Measurements from ENCODE around the gene STK35.
A peak's percentile ranks its signal among the peaks of the same experiment; 100 is the strongest.
"Not testable (repeated sequence)": the region's sequence is repeated elsewhere in the genome, so short reads cannot be mapped to it uniquely, and the experiment has no call there.

STK35 gene

DNA sequence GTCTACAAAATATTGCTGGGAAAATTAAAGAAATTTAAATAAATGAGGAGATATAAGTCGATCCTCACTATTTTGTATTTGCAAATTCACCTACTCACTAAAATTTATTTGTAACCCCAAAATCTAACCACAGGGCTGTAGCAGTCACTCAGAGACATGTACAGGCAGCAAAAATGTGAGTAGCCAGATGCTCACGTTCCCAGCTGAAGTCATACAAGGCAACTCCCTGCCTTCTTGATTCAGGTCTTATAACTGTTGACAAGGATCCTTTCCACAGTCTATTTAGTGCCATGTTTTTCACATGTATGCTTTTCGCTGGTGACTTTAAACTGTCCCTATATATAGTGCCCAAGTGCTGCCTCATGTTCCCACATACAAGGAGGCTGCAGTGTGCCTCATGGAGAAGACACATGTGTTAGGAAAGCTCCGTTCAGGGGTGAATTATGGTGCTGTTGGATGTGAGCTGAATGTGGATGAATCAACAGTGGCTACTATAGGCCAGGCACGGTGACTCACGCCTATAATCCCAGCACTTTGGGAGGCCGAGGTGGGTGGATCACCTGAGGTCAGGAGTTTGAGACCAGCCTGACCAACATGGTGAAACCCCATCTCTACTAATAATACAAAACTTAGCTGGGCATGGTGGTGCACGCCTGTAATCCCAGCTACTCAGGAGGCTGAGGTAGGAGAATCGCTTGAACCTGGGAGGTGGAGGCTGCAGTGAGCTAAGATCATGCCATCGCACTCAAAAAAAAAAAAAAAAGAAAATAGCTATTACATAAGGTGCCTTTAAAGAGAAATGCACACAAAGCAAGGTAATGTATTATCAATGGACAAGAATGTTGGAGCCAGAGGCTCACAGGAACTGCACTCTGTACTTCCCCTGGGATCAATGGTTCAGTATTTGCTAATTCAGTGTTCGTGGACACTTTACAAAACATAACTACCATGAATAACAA is 55.3 kb downstream of the STK35 start:
- no peak for DNase-seq

DNA sequence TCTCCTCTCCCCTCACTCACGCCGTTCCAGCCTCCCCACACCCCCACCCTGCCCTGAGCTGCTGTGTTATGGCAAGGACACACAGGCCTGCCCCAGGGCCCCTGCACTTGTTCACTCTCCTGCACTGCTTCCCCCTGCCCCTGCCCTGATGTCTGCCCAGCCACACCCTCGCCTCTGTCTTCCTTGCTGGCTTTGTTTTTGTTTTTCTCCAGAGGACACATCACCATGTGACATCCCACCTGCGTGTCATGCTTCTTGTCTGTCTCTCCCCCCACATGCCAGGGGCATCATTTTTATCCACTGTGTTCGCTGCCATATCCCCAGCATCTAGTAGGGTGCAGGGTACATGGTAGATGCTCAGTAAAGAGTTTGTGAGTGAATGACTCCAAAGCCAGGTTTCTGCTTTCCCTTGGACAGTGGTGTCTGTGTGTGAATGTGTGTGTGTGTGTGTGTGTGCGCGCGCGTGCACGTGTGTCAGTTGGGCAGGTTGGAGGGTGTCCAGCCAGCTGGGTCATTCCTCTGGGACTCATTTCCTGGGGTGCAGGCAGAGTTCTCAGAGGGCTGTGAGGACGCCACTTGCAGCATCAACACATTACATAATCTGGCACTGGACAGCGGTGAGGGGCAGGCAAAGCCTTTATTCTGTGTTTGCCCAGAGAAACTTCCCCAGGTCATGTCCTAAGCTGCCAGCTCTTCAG is 60.6 kb downstream of the STK35 start:
- peak in 6 of 51 donors; percentile 14 to 53 (median 29) for DNase-seq

DNA sequence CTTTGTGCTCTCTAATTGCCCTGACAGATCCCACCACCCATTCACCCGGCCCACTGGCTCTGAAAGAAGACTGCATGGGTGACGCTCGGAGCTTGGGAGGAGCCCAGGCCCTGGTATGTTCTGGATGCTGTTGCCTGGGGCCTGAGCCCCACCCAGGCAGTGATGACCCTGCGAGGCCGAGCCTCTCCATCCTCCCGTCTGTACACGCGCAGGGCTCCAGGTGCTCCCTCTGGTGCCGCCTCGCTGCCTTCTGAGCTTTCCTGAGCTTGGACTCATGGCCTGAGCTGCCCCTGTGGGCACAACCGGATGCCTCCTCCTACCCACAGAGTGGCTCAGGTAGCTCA is 61.2 kb downstream of the STK35 start:
- DNase-seq: peak in 2 of 51 donors; percentile 53 to 54

DNA sequence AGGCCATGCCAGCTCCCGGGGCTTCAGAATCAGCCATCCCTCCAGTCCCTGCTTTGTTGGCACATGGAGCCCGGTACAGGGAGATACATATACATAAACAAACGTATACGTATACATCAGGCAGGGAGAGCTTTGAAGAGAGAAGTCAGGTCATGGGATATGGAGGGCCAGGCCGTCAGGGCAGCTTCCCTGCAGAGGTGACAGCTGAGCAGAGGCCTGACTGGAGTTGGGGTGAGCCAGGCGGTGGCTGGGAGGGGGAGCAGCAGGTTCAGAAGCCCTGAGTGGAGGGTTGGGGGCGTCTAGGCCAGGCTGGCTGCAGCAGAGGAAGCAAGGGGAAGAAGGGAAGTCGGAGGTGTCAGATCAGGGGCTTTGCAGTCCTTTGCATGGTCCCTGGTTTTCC is 61.7 kb downstream of the STK35 start:
- no peak for DNase-seq

DNA sequence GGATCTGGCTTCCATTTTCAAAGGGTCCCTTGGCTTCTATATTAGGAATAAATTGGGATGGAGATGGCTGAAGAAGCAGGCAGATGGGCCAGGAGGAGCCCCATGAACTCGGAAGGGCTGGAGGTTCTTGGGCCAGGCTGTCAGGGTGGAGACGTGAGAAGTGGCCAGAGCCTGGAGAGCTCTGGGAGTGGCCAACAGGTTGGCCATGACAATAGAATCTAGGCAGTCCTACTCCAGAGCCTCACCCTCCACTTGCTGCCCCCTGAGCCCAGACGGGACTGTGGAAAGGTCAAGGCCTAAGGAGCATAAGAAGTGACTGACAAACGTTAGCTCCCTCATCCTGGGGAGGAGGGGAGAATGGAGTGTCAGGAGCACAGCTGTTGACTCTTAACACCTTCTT is 62.1 kb downstream of the STK35 start:
- no peak for DNase-seq

DNA sequence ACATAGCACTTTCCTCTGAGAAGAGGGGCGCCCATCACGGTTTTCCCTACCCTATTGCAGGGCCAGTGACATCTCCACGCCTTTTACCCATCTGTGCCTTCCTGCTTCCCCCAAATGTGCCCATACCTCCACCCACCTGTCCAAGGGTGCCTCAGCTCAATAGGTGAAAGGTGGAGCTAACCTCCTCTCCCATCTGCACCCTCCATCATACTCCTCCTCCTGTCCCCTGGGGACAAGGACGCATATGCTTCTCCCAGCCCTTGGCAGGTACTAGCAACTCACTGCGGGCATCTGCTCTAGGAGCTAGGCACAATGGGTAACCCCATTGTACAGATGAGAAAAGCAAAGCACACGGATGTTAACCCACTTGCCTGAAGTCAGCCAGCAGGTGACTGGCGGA is 62.8 kb downstream of the STK35 start:
- no peak for DNase-seq

DNA sequence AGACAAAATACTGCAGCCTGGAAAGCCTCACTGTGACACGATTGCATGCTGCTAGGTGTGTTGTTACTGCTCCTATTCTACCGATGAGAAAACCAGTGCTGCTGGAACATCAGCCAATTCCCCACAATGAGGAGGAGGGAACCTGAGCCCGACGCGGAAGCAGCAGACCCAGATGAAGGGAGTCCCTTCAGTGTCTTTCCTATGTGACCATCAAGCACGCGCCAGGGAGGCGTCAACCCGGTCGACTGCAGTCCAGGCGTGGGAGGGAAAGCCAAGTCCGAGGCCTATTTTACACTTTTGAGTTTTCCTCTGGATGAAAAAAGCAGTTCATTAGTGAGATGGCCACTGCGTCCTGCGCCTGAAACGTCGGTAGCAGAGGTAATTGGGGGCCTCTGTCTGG is 63.3 kb downstream of the STK35 start:
- no peak for DNase-seq

DNA sequence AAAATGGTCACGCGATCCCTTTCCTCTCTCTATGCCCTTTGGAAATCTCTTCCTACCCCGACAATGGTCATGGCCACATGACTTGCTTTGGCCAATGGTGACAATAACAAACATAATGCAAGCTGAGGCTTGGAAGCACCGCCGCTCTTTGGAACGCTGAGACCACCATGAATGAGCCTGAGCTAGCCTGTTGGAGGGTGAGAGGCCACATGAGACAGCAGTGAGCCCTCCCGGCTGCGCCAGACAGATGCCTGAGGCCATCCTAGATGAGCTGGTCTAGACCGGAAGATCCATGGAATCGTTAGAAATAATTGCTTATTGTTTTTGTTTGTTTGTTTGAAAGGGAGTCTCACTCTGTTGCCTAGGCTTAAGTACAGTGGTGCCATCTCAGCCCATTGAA is 64.2 kb downstream of the STK35 start:
- no peak for DNase-seq

DNA sequence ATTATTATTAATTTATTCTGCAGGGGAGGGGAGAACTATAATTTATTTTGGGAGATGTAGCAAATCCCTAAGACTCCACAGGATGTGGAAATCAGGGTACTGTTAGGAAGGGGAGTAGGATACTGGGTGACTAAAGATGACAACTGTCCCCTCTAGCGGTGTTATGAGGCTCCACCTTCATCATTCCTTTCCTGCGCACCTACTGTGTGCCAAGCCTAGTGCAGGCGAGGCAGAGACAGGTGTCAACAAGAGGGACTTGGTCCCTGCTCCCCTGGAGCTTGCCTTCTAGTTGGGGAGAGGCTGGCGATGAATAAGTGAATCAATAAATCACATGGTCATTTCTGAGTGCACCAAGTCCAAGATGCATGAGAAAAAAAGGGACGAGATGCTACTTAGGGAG is 65.5 kb downstream of the STK35 start:
- DNase-seq: no peak

DNA sequence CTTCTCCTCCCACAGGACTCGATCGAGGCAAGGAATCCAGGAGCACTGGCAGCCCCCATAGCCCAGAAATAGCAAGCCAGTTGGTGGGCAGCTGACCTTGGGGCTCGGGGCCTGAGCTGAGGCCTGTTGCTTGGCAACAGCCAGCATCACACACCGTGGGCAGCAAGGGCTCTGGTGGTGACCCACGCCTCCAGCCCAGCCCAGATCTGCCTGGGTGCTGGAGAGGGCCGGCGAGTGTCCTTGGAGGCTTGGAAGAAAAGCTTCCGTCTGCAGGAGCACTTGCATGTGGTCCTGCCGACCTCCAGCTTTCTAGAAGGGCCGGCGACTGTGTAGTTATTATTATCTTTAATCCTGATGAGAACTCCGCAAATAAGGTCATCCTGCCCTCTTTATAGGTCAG is 67.3 kb downstream of the STK35 start:
- no peak for DNase-seq

DNA sequence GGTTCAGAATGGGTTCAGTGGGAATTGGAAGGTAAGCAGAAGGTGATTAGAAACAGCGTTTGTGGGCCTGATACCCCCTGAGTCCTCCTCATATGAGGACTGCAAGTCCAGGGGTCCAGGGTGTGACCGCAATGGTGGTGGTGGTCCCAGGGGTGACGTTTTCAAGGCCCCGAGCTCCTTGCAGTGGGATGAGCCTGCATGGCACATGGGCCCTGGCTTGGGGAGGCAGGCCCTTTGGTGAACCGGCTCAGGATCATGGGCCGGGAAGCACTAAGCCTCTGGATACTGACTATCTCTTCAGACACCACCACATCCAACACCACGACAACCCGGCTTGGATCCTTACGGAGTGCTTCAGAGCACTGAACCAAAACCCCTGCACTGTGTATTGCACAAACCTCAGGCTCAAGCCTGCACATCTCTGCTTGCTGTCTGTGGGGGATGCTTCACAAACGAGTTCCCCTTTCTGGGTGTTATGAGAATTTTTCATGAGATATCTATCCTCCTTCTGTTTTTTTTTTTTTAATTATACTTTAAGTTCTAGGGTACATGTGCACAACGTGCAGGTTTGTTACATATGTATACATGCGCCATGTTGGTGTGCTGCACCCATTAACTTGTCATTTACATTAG is 67.9 kb downstream of the STK35 start:
- no peak for DNase-seq

DNA sequence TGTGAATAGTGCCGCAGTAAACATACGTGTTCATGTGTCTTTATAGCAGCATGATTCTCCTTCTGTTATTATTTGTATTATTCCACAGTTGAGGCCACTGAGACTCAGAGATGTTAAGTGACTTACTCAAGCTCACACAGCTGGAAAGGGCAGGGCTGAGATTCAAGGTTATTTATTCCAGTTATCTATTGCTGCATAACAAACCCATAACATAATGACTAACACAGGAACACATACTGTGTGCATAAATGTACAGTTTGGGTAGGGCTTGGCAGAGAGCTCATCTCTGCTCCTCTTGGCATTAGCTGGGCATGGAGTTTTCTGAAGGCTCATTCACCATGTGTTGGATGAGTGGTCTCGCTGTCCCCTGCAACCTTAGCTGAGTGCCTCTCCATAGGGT is 68.8 kb downstream of the STK35 start:
- DNase-seq: no peak

DNA sequence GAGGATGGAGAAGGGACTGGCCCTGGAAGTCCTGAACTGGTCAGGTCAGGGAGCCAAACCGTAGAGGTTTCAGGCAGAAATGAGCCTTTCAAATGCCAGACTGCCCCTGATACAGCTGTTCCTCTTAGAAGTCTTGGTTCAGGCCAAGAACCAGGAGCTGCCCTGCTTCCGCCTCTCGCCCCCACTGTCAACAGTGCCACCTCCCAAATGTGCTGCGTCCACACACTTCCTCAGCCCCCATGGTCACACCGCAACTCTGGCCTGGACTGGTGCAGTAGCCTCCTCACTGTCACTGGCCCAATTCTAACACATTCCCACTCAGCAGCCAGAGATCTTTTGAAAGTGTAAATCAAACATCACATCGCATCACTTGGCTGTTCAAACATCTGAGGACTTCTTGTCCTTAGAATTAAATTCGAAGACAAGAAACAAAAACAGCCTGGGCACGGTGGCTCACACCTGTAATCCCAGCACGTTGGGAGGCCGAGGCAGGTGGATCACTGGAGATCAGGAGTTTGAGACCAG is 69.7 kb downstream of the STK35 start:
- DNase-seq: no peak

DNA sequence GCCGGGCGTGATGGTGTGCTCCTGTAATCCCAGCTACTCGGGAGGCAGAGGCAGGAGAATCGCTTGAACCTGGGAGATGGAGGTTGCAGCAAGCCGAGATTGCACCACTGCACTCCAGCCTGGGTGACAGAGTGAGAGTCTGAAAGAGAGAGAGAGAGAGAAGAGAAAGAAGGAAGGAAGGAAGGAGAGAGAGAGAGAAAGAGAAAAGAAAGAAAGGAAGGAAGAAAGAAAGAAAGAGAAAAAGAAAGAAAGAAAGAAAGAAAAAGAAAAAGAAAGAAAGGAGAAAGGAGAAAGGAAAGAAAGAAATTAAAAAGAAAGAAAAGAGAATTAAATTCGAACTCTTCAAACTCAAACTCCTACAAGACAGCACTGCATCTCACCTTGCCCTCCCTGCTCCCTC is 70.2 kb downstream of the STK35 start:
- DNase-seq: not testable (repeated sequence)

DNA sequence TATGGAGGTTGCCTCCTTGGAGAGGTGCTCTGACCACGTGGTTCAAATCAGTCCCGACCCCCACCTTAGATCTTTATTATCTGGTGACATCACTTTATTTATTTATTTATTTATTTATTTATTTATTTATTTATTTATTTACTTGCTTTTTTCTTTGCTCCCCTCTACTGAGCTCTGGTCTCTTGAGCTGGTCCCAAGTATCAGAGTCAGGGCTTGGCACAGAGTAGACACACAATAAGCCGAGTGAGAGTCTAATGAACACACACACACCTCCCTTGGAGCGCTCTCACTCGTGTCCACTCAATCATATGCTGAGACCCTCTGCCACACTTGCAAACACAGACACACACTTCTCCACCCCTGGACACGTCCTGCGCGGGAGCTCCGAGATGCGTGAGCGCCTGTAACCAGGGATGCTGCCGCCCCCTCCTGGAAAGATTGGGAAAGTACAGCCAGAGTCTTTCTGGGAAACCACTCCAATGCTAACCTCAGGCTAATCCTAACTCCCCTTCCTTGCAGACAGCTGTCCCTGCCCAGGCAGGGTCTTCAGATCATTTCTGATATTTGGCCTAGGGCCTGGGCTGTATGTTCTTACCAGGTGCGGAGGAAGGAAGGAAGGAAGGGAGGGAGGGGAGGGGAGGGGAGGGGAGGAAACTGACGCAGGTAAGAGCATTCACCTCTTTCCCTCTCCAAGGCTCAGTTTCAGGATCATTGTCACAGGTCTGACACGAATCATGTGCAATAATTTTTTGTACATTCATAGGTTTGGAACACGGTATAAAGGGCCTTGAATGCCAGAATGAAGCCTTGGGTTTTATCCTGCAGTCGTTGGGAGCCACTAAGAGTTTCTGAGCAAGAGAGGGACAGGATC is 70.9 kb downstream of the STK35 start:
- DNase-seq: peak in 46 of 51 donors; percentile 14 to 82 (median 50)

DNA sequence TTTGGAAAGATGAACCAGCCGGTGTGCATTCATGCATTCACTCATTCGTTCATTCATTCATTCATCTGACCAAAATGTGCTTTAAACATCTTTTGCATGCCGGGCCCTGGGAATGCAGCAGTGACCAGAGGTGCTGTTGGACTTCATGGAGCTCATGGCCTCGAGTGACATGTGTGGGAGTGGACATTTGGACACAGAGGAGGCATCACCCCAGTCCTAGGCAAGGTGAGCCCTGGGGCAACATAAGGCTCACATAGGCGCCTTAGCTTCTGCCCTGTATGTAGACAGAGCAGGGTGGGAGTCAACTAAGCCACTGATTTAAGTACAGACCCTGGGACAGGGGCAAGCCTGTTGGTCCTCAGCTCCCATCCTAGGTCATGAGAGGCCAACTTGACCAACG is 71.6 kb downstream of the STK35 start:
- DNase-seq: no peak

DNA sequence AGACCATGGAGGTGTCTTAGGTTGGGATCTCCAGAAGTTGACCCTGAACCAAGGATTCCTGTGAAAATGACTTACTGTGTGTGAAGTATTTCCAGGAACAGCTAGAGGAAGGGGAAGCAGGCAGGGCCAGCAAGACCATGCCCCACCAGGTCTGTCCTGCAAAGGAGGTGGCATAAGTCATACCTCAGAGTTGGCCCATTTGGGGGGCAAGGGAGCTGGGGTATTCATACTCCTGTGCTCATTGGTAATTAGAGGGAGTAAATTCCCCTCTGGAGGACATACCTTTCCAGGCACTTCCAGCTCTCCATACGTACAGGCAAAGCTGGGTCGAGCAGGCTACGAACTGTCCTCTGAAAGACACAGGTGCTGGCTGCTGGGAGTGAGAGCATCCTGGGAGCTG is 72.4 kb downstream of the STK35 start:
- DNase-seq: no peak

DNA sequence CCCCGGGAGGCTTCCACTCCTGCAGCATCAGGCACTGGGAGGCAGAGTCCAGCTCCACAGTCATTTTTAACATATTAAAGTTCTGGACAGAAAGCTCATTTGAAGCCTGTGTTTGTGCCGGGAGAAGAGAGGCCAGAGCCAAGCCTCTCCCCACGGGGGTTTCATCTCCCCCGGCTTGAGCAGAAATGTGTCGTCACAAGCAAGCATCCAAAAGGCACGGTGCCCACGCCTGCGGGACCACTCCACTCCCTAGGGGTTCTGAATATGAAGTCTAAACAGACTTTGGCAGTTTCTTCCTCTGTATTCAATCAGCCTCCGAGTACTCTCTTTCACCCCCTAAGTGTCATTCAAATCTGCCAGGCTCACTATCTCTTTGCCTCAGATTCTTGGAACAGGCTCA is 75.3 kb downstream of the STK35 start:
- DNase-seq: no peak

DNA sequence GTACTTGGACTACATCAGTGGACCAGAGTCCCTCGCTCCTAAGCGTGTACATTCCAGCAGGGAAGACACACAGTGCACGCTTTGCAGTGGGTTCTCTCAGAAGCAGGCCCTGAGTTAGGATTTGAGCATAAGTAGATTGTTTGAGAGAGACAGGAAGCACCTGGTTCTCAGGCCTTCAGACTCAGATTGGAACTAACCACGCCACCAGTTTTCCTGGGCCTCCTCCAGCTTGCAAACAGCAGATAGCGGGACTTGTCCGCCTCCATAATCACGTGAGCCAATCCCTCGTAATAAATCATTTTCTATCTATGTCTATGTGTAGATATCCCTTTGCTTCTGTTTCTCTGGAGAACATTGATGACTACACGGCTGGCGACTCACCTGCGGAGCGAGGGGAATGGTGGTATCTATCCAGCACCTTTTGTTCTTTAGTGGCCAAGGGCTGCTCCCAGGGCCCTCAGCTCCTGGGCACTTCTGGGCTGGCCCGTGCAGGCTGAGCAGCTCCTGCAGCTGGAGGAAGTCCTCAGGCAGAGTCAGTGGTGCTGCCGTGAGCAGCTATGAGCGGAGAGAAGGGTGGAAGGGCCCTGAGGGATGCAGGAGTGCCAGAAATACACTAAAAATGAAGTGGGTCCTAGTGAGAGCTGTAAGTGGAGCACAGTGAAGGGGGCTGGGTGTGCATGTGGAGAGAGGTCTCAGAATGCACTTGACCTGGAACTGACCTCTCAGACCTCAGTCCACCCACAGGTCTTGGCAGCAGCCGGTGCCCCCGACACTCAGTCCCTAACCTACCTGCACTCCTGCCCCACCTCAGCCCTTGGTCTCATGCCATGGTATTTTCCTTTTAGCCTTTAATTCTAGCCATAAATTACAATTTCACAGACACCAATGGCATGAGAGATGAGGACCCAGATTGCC is 76.9 kb downstream of the STK35 start:
- DNase-seq: no peak

DNA sequence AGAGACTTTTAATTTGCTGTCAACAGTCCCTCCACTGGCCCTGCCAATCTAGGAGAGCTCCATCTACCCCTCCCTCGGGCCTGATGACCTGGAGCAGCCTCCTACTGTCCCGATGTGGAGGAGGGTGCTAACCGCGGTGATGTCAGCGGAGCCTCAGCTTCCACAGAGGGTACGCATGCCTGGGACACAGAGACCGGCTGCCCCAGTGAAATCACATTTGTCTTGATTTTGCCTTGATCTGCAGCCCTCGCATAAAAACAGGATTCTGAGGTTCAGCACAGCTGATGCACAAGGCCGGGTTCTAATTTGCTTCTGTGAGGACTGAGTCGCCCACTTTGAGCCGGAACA is 77.6 kb downstream of the STK35 start:
- no peak for DNase-seq

Data from hypothalamus (tissue), 51 donors.